Measurements from ENCODE around the gene LRCH1. TPM values are rescaled to one million over a fixed set of nuclear protein-coding genes. Genes with fewer than 3 reads are reported as not detected.

LRCH1 gene
- total and polyA plus RNA-seq, 2 donors (not counting 1 experiment from before 2014, with no cell fraction given), result 12.0 to 12.4 TPM

DNA sequence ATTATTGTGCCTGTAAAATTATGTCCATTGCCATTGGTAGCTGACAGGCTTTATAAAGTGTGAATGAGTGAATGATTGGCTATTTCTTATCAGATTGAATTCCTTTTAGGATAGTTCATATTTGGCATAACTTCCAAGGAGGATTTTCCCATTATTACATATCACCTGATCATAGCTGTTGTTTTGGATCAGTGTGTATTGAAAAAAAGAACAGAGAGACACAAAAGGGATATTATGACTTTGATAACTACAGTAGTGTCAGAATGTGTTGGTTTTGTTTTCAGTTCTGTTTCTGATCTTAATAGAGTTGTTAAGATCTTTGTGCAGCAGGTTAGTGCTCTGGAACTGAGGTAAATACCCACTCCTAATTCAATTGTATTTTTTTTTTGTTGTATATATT lies 103.8 kb downstream of the LRCH1 start:
- Histone ChIP-seq H4K20me1 (ENCODE audit: control insufficient read depth, extremely low read depth, insufficient read depth, low read length) (no peaks in the 10 kb centered on the region), H3K4me2 (ENCODE audit: extremely low read depth, insufficient read depth, low read length) (no peak overlapping the region), H3K36me3 (ENCODE audit: control insufficient read depth, insufficient read depth, low read length) (no peaks in the 10 kb centered on the region), H3K27me3 (ENCODE audit: control insufficient read depth, insufficient read depth, low read length) (no peaks in the 10 kb centered on the region), H3K4me1 (ENCODE audit: control insufficient read depth, extremely low read depth, insufficient read depth, low read length) (peaks cover 6% of the 10 kb centered on the region), H3K9me3 (ENCODE audit: control insufficient read depth, insufficient read depth, low read depth, low read length) (no peaks in the 10 kb centered on the region), H3K27ac (ENCODE audit: insufficient read depth, low read length) (no peak overlapping the region), H3K9ac (ENCODE audit: insufficient read depth, low read length) (no peak overlapping the region), H2AFZ (ENCODE audit: low read length) (no peak overlapping the region), H3K4me3 (replicated peaks in 1 of 4; ENCODE audit: control extremely low read depth in 1 of 4, insufficient read depth in 1 of 4, low read depth in 3 of 4, low read length in 4 of 4) (no peak overlapping the region), H3K79me2 (ENCODE audit: control insufficient read depth, insufficient read depth, low read length) (peaks cover 1% of the 10 kb centered on the region)
- TF ChIP-seq CTCF (conservative IDR thresholded peaks at IDR 0.05 in 1 of 2, IDR thresholded peaks at IDR 0.05 in 1 of 2; ENCODE audit: low read depth in 1 of 2, low read length in 2 of 2) (no peak), EZH2 (IDR thresholded peaks at IDR 0.05; ENCODE audit: low read length, missing control alignments) (no peak)
- no peak for DNase-seq (ENCODE audit: low read depth in 2 of 2)

GRCh38 chr13:46659413-46660065 lies 106.6 kb downstream of the LRCH1 start:
- TF ChIP-seq CTCF (conservative IDR thresholded peaks at IDR 0.05 in 1 of 2, IDR thresholded peaks at IDR 0.05 in 1 of 2; ENCODE audit: low read depth in 1 of 2, low read length in 2 of 2) (no peak), EZH2 (IDR thresholded peaks at IDR 0.05; ENCODE audit: low read length, missing control alignments) (no peak)
- Histone ChIP-seq H3K27me3 (ENCODE audit: control insufficient read depth, insufficient read depth, low read length) (no peaks in the 10 kb centered on the region), H3K36me3 (ENCODE audit: control insufficient read depth, insufficient read depth, low read length) (no peaks in the 10 kb centered on the region), H3K9ac (ENCODE audit: insufficient read depth, low read length) (no peak overlapping the region), H3K4me3 (replicated peaks in 1 of 4; ENCODE audit: control extremely low read depth in 1 of 4, insufficient read depth in 1 of 4, low read depth in 3 of 4, low read length in 4 of 4) (no peak overlapping the region), H3K9me3 (ENCODE audit: control insufficient read depth, insufficient read depth, low read depth, low read length) (no peaks in the 10 kb centered on the region), H3K4me1 (ENCODE audit: control insufficient read depth, extremely low read depth, insufficient read depth, low read length) (peaks cover 6% of the 10 kb centered on the region), H3K27ac (ENCODE audit: insufficient read depth, low read length) (no peak overlapping the region), H4K20me1 (ENCODE audit: control insufficient read depth, extremely low read depth, insufficient read depth, low read length) (no peaks in the 10 kb centered on the region), H3K79me2 (ENCODE audit: control insufficient read depth, insufficient read depth, low read length) (no peaks in the 10 kb centered on the region), H2AFZ (ENCODE audit: low read length) (no peak overlapping the region), H3K4me2 (ENCODE audit: extremely low read depth, insufficient read depth, low read length) (no peak overlapping the region)
- no peak for DNase-seq (ENCODE audit: low read depth in 2 of 2)

DNA sequence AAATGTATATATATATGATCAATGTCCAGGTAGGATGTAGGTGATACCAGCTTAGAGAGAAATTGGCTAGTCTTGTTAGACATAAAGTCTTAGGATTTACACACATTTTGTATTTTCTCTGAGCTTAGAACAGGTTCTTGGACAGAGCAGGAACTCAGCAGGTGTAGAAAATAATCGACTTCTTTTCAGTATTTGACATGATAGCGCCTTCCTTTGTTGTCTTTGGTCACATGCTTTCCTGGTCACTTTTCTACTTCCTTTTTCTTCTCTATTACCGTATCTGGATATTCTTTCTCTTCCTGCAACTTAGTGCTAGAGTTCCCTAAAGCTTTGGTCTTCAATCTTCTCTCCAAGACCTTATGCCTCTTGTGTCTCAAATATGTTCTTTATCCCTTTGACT lies 107.4 kb downstream of the LRCH1 start:
- no peak overlapping the region for H2AFZ ChIP-seq (ENCODE audit: low read length)
- no peak for DNase-seq (ENCODE audit: low read depth in 2 of 2)
- H3K9me3 ChIP-seq (ENCODE audit: control insufficient read depth, insufficient read depth, low read depth, low read length), result no peaks in the 10 kb centered on the region
- H3K4me3 ChIP-seq (replicated peaks in 1 of 4; ENCODE audit: control extremely low read depth in 1 of 4, insufficient read depth in 1 of 4, low read depth in 3 of 4, low read length in 4 of 4), result no peak overlapping the region
- H3K27me3 ChIP-seq (ENCODE audit: control insufficient read depth, insufficient read depth, low read length), result no peaks in the 10 kb centered on the region
- H3K4me2 ChIP-seq (ENCODE audit: extremely low read depth, insufficient read depth, low read length), result no peak overlapping the region
- peaks cover 3% of the 10 kb centered on the region for H3K4me1 ChIP-seq (ENCODE audit: control insufficient read depth, extremely low read depth, insufficient read depth, low read length)
- H3K36me3 ChIP-seq (ENCODE audit: control insufficient read depth, insufficient read depth, low read length), result no peaks in the 10 kb centered on the region
- H3K79me2 ChIP-seq (ENCODE audit: control insufficient read depth, insufficient read depth, low read length), result no peaks in the 10 kb centered on the region
- no peak overlapping the region for H3K9ac ChIP-seq (ENCODE audit: insufficient read depth, low read length)
- H3K27ac ChIP-seq (ENCODE audit: insufficient read depth, low read length), result no peak overlapping the region
- no peaks in the 10 kb centered on the region for H4K20me1 ChIP-seq (ENCODE audit: control insufficient read depth, extremely low read depth, insufficient read depth, low read length)
- no peak for TF ChIP-seq EZH2 (IDR thresholded peaks at IDR 0.05; ENCODE audit: low read length, missing control alignments)
- TF ChIP-seq CTCF (conservative IDR thresholded peaks at IDR 0.05 in 1 of 2, IDR thresholded peaks at IDR 0.05 in 1 of 2; ENCODE audit: low read depth in 1 of 2, low read length in 2 of 2), result no peak

Data from fibroblast of lung (primary cell).